Gastrocnemius medialis (tissue), 4 donors: ENCODE results near the gene PRDM5.

ENCODE experiments used
- CTCF ChIP-seq, 5 experiments: fragments of 450-650 bp in 3 of 5; fragments of 200-600 bp in 2 of 5; sonication (generic) in 2 of 5; IDR thresholded peaks in 4 of 5; conservative IDR thresholded peaks in 1 of 5; 1 replicate in 4 of 5; 2 replicates in 1 of 5; pipeline ENCODE4 v1.5.1; 2016 to 2019; ENCODE audit warnings: antibody characterized with exemption in 5 of 5, mild to moderate bottlenecking in 3 of 5, moderate library complexity in 3 of 5
- POLR2A ChIP-seq, 2 donors: fragments of 450-650 bp; IDR thresholded peaks; one replicate each; pipeline ENCODE4 v1.6.1; 2017; ENCODE audit warnings: antibody characterized with exemption in 2 of 2, mild to moderate bottlenecking in 2 of 2, moderate library complexity in 2 of 2

DNA sequence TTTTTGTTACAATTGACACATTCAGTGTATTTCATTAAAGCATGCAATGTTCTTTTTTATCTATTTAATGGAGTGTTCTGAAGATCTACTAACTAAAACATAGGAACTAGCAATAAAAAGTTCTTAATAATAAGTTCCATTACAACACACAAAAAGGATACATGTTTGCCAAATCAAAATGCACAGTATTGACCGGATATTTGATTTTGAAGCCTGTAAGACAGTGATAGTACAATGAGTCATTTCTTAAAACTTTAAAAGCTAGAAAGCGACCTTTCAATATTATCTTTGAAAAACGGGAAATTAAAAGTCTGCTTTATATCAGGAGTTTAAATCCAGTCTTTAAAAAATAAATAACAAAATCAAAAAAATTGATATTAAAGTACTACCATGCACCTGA, 2.4 kb upstream of the PRDM5 start:
- TF ChIP-seq POLR2A (IDR thresholded peaks at IDR 0.05): no peak
- no peak for TF ChIP-seq CTCF (IDR thresholded peaks at IDR 0.05 in 4 of 5, conservative IDR thresholded peaks at IDR 0.05 in 1 of 5)
